SIG-M5 (cell line): ENCODE results near the gene TMX4.
"Not testable (repeated sequence)": the region's sequence is repeated elsewhere in the genome, so short reads cannot be mapped to it uniquely, and the experiment has no call there.

Source experiments
- DNase-seq: peaks from one replicate; lab custom pipeline; 2025; lab: John Stamatoyannopoulos, UW

TMX4 gene

DNA sequence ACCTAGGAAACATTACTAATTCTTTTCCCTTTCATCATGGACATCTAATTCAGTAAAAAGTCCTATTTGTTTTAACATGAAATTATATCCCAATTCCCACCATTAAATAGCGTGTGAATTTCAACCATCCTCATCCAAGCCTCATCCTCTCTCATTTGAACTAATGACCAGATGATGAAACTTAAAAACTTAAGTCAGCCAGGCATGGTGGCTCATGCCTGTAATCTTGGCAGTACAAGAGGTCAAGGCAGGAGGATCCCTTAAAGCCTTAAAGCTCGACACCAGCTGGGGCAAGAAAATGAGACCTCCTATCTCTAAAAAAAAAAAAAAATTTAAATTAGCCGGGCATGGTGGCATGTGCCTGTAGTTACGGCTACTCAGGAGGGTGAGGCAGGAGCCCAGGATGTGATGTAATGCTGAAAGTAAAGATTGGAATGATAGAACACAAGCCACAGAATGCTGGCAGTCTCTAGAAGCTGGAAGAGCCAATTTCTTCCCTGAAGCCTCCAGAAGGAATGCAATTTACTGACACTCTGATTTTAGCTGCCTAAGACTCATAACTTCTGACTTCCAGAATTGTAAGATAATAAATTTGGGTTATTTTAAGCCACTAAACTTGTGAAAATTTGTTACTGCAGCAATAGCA is 52.2 kb downstream of the TMX4 start:
- DNase-seq = no peak

- DNase-seq = no peak
Measured at GRCh38 chr20:7966176-7966575, 53.4 kb downstream of the TMX4 start.

- DNase-seq = no peak
Measured at GRCh38 chr20:7959484-7959883, 60.1 kb downstream of the TMX4 start.

GRCh38 chr20:7956561-7956960 is 63.0 kb downstream of the TMX4 start:
- not testable (repeated sequence) for DNase-seq

- no peak for DNase-seq
Measured at GRCh38 chr20:7950387-7950786, 69.2 kb downstream of the TMX4 start.

GRCh38 chr20:7943891-7944290 is 75.7 kb downstream of the TMX4 start:
- no peak for DNase-seq

GRCh38 chr20:7940341-7940740 is 79.2 kb downstream of the TMX4 start, which contains the start of gene HAO1:
Gene HAO1, minus strand, starts transcription at chr20:7940458. Its CDS starts 36 bp downstream, at chr20:7940422.
- DNase-seq = no peak

GRCh38 chr20:7939663-7940062 is 79.9 kb downstream of the TMX4 start:
- DNase-seq = no peak

DNA sequence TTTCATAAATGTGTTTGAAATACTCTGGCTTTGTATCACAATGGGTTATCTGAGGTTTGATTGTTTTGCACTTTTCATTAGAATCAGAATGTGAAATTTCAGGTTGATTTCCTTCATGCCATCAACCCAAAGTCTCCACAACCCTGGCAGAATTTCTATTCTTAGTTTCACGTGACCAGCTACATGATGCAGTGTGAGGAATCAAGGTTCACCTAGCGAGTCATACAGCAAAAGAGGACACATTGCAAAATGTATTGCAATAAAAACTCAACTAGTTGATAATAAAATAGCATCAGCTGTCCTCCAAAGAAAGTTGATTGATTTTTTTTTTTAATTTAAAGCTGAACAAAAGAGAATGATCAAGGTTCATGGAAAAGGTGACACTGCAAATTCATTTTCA is 81.5 kb downstream of the TMX4 start:
- DNase-seq = no peak

DNA sequence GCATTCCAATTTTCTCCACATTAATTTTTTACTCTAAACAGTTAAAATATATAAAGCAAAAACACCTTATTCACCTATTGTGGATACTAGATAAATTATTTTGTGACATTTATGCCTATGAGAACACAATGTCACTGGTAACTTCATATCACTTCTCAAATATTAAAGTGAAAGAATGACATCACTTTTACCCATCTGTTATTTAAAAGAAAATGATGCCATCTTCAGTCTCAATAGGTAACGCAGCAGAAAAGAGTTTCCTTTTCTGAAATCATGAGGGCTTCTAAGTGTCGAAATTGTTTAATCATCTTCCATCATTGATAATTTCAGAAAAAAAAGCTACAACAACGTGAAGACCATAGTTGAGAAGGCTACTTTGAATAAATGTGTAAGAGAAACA is 82.2 kb downstream of the TMX4 start:
- DNase-seq = no peak

GRCh38 chr20:7935027-7935551 is 84.5 kb downstream of the TMX4 start:
- DNase-seq = no peak

DNA sequence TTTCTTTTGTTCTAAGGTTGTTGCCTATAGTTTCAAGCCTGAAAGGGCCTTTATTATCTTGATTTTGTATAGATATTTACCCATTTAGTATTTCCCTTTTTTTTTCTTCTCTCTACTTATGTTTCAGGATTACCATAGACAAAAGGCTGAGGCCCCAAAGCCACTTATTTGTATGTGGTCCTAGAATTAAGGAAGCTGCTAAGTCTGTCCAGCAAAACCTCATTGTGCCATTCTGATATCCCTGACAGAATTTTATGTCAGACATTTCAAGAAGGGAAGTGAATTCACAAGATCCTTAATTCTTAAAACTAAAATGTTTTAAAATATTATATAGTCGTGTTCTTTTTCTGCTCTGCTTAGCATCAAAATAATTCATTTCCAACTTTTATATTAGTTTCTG is 86.2 kb downstream of the TMX4 start:
- DNase-seq = no peak

- no peak for DNase-seq
Measured at GRCh38 chr20:7930343-7930742, 89.2 kb downstream of the TMX4 start.
